ENCODE measurements around the gene SLC4A2. TPM values are rescaled to one million over a fixed set of nuclear protein-coding genes. Genes with fewer than 3 reads are reported as not detected.
A peak's percentile ranks its signal among the peaks of the same experiment; 100 is the strongest.

SLC4A2 gene
- polyA plus RNA-seq, 2 of the 4 experiments (the other 2 are of a cell fraction), result 112 to 275 TPM

GRCh38 chr7:151122796-151123157, 63.4 kb downstream of the SLC4A2 start:
- DNase-seq (ENCODE audit: low read depth in 1 of 2, low spot score in 1 of 2) (no peak), FAIRE-seq (no peak), ATAC-seq (no peak)
- ChIA-PET CTCF (interaction anchor here (0.7 to 3.4 kb wide), 10 partner anchors 12 to 179 kb away, joined by 3 to 50 read pairs (median 8); no protein-coding TSS in a partner anchor), POLR2A (no interaction called here)
- no peak for TF ChIP-seq MAX (IDR thresholded peaks at IDR 0.05)
- no peak for TF ChIP-seq CHD2 (IDR thresholded peaks at IDR 0.05; ENCODE audit: low read length, partially characterized antibody)
- no peak for TF ChIP-seq EHF (CRISPR knock-in tag; IDR thresholded peaks at IDR 0.05)
- TF ChIP-seq CEBPB (IDR thresholded peaks at IDR 0.05), result no peak
- no peak overlapping the region for H3K27ac ChIP-seq
- H3K4me3 ChIP-seq, result no peak overlapping the region
- no peaks in the 10 kb centered on the region for H3K9me3 ChIP-seq
- 96% methylated on average over 16 of the region's 29 CpGs for WGBS (ENCODE audit: missing lambda C conversion rate)
- no peak overlapping the region for H3K4me2 ChIP-seq
- H3K4me1 ChIP-seq, result no peaks in the 10 kb centered on the region

GRCh38 chr7:151123158-151123821, 63.9 kb downstream of the SLC4A2 start:
- POLR2A ChIA-PET, result interaction anchor here (1.0 kb wide), 1 partner anchor 109 kb away, joined by 3 read pairs; the partner anchor contains the start of gene CHPF2
- no peak for DNase-seq (ENCODE audit: low read depth in 1 of 2, low spot score in 1 of 2)

GRCh38 chr7:151123822-151124464, 64.6 kb downstream of the SLC4A2 start:
- Histone ChIP-seq H3K27ac (no peak overlapping the region), H3K4me3 (no peak overlapping the region), H3K4me1 (no peaks in the 10 kb centered on the region), H3K9me3 (no peaks in the 10 kb centered on the region), H3K4me2 (no peak overlapping the region)
- FAIRE-seq, result peak; percentile 59
- POLR2A ChIA-PET, result interaction anchor here (1.0 kb wide), 1 partner anchor 108 kb away, joined by 3 read pairs; the partner anchor contains the start of gene CHPF2
- peak; percentile 90 to 96 for ATAC-seq
- CTCF ChIA-PET, result interaction anchor here (0.6 to 5.0 kb wide), 56 partner anchors 9 to 389 kb away, joined by 3 to 63 read pairs (median 5); partner anchors contain the start of genes ABCB8, CHPF2, GBX1 and TMUB1
- WGBS (ENCODE audit: missing lambda C conversion rate), result 29% methylated on average over 19 of the region's 24 CpGs
- peak; percentile 85 to 94 for DNase-seq (ENCODE audit: low read depth in 1 of 2, low spot score in 1 of 2)
- TF ChIP-seq REST (IDR thresholded peaks at IDR 0.05) (no peak), CHD4 (IDR thresholded peaks at IDR 0.05; ENCODE audit: borderline replicate concordance) (no peak), MAZ (IDR thresholded peaks at IDR 0.05; ENCODE audit: borderline replicate concordance, low read depth, low read length) (no peak), TFCP2L1 (CRISPR knock-in tag; IDR thresholded peaks at IDR 0.05) (no peak), NFE2L2 (conservative IDR thresholded peaks at IDR 0.05; ENCODE audit: low read length) (no peak), JUNB (IDR thresholded peaks at IDR 0.05) (no peak), MAX (IDR thresholded peaks at IDR 0.05) (peak; percentile 47), SMC3 (IDR thresholded peaks at IDR 0.05) (peak; percentile 80), RARB (CRISPR knock-in tag; IDR thresholded peaks at IDR 0.05) (no peak), POLR2A (IDR thresholded peaks at IDR 0.05; ENCODE audit: low read length) (no peak), FOSL2 (IDR thresholded peaks at IDR 0.05) (no peak), FOSL2 (CRISPR knock-in tag; IDR thresholded peaks at IDR 0.05) (no peak), SREBF2 (IDR thresholded peaks at IDR 0.05) (no peak), HEYL (CRISPR knock-in tag; IDR thresholded peaks at IDR 0.05) (no peak), EHMT2 (IDR thresholded peaks at IDR 0.05; ENCODE audit: low read depth) (no peak), FOXS1 (CRISPR knock-in tag; IDR thresholded peaks at IDR 0.05) (no peak), ZFP36 (IDR thresholded peaks at IDR 0.05; ENCODE audit: borderline replicate concordance, partially characterized antibody) (no peak), HES2 (IDR thresholded peaks at IDR 0.05) (no peak), HOXA7 (CRISPR knock-in tag; IDR thresholded peaks at IDR 0.05) (no peak), CTCF (IDR thresholded peaks at IDR 0.05) (peak; percentile 97), RAD21 (conservative IDR thresholded peaks at IDR 0.05 in 1 of 2, IDR thresholded peaks at IDR 0.05 in 1 of 2) (peak; percentile 85 to 87)

More at GRCh38 chr7:151123158-151123821, 63.9 kb downstream of the SLC4A2 start:
- no peak overlapping the region for H3K4me3 ChIP-seq
- H3K4me1 ChIP-seq, result no peaks in the 10 kb centered on the region
- H3K27ac ChIP-seq, result no peak overlapping the region
- no peaks in the 10 kb centered on the region for H3K9me3 ChIP-seq
- WGBS (ENCODE audit: missing lambda C conversion rate), result 94% methylated on average over 50 of the region's 50 CpGs
- ATAC-seq (peak; percentile 6 to 11; a peak in 5 of 6 replicates), FAIRE-seq (no peak)
- CTCF ChIA-PET, result interaction anchor here (0.6 to 5.0 kb wide), 51 partner anchors 8 to 181 kb away, joined by 3 to 63 read pairs (median 5); partner anchors contain the start of genes ABCB8, CHPF2, GBX1 and TMUB1
- TF ChIP-seq MAZ (IDR thresholded peaks at IDR 0.05; ENCODE audit: borderline replicate concordance, low read depth, low read length) (no peak), KDM1A (IDR thresholded peaks at IDR 0.05; ENCODE audit: low read depth) (no peak), NPAS2 (CRISPR knock-in tag; IDR thresholded peaks at IDR 0.05; ENCODE audit: borderline replicate concordance) (no peak), EHMT2 (IDR thresholded peaks at IDR 0.05; ENCODE audit: low read depth) (no peak)
- no peak overlapping the region for H3K4me2 ChIP-seq
